GM23338 (cell line): ENCODE results near the gene RECQL5.

Experiments used
- CTCF ChIP-seq, 2 experiments: fragments of 200-600 bp in 1 of 2; sonication (generic) in 1 of 2; conservative IDR thresholded peaks; 2 replicates each; pipeline versions ENCODE4 v1.5.1 to v1.6.1; 2016 to 2017; ENCODE audit warnings: antibody characterized with exemption in 2 of 2, low read depth in 2 of 2, mild to moderate bottlenecking in 2 of 2, moderate library complexity in 1 of 2
- POLR2AphosphoS5 ChIP-seq: IDR thresholded peaks from 2 replicates; pipeline ENCODE4 v1.6.1; 2016; ENCODE audit warnings: antibody characterized with exemption, low read depth

DNA sequence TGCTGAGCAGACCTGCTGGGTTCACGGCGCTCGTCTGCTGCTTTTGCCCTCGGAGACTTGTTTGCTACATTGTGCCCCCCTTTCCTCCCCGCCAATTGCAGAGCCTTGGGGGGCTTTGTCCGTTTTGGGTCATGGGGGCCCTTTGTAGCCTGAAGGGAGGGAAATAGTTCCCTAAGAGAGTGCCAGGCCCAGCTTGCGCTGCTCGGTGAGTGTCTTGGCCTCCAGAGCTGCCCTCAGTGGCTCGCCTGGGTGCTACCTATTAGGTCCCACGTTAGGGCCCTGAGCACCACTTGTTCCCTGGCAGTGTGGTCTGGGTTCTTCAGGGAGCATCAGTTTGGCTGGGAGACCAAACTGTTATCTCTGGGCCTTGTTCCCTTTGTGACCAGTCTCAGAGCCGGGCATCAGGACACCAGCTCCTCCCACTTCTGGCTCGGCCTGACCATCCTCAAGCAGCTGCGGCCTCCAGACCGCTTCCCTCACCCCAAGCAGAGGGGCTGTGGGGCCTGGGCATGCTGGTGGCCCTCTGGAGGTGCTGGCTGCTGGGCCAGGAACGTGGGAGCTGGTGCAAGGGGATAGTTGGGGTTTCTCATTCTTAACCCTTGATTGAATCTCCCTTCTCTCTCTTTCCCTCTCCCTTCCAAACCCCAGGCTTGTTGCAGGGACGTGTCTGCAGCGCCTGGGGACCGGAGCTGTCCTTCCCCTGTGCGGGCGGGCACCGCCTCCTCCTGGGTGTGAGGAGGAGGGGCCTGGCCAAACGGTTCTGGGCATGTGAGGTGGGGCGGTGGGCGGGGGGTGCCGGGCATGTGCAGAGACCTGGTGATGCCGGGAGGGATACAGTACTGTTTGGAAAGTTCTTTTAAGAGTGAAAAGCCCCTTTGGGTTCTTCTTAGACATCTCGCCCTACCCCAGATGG, 38.3 kb upstream of the RECQL5 start:
- TF ChIP-seq POLR2AphosphoS5 (no peak), CTCF (conservative IDR thresholded peaks at IDR 0.05; ENCODE audit: low read depth in 2 of 2) (no peak)
